Measurements from ENCODE around the gene PRXL2C. TPM values are rescaled to one million over a fixed set of nuclear protein-coding genes. Genes with fewer than 3 reads are reported as not detected.
A peak's percentile ranks its signal among the peaks of the same experiment; 100 is the strongest.

PRXL2C gene
- total and polyA plus RNA-seq, 2 of the 8 experiments (the other 6 are each of a cell fraction or from before 2014, with no cell fraction given): 2.8 to 7.3 TPM

DNA sequence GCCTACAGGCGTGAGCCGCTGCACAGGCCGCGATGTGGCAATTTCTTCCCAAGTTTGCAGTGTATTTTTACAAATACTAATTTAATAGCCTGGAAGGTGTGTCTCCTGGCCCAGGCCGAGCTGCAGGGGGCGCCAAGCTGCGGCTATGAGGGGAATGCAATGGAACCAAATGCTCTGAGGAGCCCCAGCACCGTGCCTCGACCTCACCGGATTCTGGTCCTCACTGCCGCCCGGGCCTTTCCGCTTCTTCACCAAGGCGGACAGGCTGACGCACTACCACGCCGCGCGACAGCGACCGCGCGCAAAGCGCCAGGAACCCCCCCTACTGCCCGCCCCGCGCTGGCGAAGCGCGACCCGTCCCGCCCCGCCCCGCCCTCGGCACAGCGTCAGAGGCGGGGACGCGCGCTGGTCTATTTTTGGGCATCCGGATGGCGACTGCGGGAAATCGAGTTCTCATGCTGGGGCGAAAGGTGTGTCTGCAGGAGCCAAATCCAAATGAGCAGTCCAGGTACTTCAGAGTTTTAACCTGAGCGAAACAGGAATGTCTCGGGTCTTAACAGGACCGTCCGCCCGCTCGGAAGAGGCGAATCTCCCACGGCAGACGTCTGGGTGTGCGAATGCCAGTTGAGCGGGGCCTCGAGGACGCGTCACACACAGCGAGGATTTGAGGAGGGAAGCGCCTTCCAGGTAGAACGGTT, 31.7 kb upstream of the PRXL2C start:
- CTCF ChIA-PET (ENCODE audit: partially characterized antibody): interaction anchor here (0.6 to 1.4 kb wide), 8 partner anchors 12 to 188 kb away, joined by 3 to 6 read pairs (median 4); no protein-coding TSS in a partner anchor
- TF ChIP-seq KDM4A (IDR thresholded peaks at IDR 0.05; ENCODE audit: low read depth, low read length, severe bottlenecking) (peak; percentile 65), JUND (IDR thresholded peaks at IDR 0.05; ENCODE audit: low read length) (no peak), CBX8 (IDR thresholded peaks at IDR 0.05; ENCODE audit: borderline replicate concordance, low read depth, low read length) (no peak), ASH2L (IDR thresholded peaks at IDR 0.05; ENCODE audit: low read length) (peak; percentile 61)
- TF ChIP-seq, protein P1, sequence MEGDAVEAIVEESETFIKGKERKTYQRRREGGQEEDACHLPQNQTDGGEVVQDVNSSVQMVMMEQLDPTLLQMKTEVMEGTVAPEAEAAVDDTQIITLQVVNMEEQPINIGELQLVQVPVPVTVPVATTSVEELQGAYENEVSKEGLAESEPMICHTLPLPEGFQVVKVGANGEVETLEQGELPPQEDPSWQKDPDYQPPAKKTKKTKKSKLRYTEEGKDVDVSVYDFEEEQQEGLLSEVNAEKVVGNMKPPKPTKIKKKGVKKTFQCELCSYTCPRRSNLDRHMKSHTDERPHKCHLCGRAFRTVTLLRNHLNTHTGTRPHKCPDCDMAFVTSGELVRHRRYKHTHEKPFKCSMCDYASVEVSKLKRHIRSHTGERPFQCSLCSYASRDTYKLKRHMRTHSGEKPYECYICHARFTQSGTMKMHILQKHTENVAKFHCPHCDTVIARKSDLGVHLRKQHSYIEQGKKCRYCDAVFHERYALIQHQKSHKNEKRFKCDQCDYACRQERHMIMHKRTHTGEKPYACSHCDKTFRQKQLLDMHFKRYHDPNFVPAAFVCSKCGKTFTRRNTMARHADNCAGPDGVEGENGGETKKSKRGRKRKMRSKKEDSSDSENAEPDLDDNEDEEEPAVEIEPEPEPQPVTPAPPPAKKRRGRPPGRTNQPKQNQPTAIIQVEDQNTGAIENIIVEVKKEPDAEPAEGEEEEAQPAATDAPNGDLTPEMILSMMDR (IDR thresholded peaks at IDR 0.05; ENCODE audit: control extremely low read depth in 1 of 3, insufficient read depth in 1 of 3, low read depth in 1 of 3, low read length in 3 of 3): peak; percentile 57 to 73 (median 68)
- TF ChIP-seq, protein P2, sequence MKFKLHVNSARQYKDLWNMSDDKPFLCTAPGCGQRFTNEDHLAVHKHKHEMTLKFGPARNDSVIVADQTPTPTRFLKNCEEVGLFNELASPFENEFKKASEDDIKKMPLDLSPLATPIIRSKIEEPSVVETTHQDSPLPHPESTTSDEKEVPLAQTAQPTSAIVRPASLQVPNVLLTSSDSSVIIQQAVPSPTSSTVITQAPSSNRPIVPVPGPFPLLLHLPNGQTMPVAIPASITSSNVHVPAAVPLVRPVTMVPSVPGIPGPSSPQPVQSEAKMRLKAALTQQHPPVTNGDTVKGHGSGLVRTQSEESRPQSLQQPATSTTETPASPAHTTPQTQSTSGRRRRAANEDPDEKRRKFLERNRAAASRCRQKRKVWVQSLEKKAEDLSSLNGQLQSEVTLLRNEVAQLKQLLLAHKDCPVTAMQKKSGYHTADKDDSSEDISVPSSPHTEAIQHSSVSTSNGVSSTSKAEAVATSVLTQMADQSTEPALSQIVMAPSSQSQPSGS (IDR thresholded peaks at IDR 0.05; ENCODE audit: low read length): no peak
- TF ChIP-seq, protein P3, sequence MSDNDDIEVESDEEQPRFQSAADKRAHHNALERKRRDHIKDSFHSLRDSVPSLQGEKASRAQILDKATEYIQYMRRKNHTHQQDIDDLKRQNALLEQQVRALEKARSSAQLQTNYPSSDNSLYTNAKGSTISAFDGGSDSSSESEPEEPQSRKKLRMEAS (IDR thresholded peaks at IDR 0.05): peak; percentile 49; the same call in 1 of the 2 replicates

More for the DNA sequence above, 31.7 kb upstream of the PRXL2C start:
- H3K4me3 ChIP-seq (ENCODE audit: extremely low read depth in 1 of 4, insufficient read depth in 2 of 4, low read depth in 3 of 4, low read length in 4 of 4): peak overlapping the region; percentile 79 to 86 (median 82)
- peak overlapping the region; percentile 83; the same call in 1 of the 2 replicates for H3K18ac ChIP-seq (ENCODE audit: extremely low read depth, low read length)
- no peak overlapping the region for H3K4ac ChIP-seq (replicated peaks; ENCODE audit: insufficient read length, low read depth, low read length)
- peak overlapping the region; percentile 80 for H4K5ac ChIP-seq (ENCODE audit: insufficient read length, low read depth, low read length)
- H3K14ac ChIP-seq (ENCODE audit: insufficient read length): no peak overlapping the region
- H3K23me2 ChIP-seq (ENCODE audit: low read depth, low read length): peaks cover 4% of the 10 kb centered on the region; the same call in 1 of the 2 replicates
- H2AFZ ChIP-seq (ENCODE audit: low read length): peak overlapping the region; percentile 97
- no peaks in the 10 kb centered on the region for H3K27me3 ChIP-seq (replicated peaks in 1 of 4; ENCODE audit: control insufficient read depth in 3 of 4, extremely low read depth in 1 of 4, insufficient read depth in 3 of 4, low read length in 3 of 4)
- H3K4me2 ChIP-seq (ENCODE audit: insufficient read depth in 1 of 2, low read depth in 2 of 2, low read length in 2 of 2): peak overlapping the region; percentile 78 to 91
- no peaks in the 10 kb centered on the region for H4K20me1 ChIP-seq (replicated peaks in 1 of 2; ENCODE audit: control insufficient read depth in 1 of 2, insufficient read depth in 2 of 2, low read length in 2 of 2)
- peak overlapping the region; percentile 49; the same call in 1 of the 2 replicates for H2BK5ac ChIP-seq (ENCODE audit: low read depth, low read length)
- DNase-seq (ENCODE audit: low read depth in 1 of 2, low spot score in 2 of 2) (peak; percentile 78 to 90), FAIRE-seq (peak; percentile 7)
- H3K36me3 ChIP-seq (ENCODE audit: control insufficient read depth in 2 of 4, insufficient read depth in 4 of 4, low read length in 3 of 4): no peaks in the 10 kb centered on the region; a peak in 1 of 8 replicates
- POLR2A ChIA-PET (ENCODE audit: partially characterized antibody): no interaction called here
- no peak overlapping the region for H4K91ac ChIP-seq (replicated peaks; ENCODE audit: insufficient read length, low read length)
- no peaks in the 10 kb centered on the region for H3K4me1 ChIP-seq (replicated peaks in 1 of 4; ENCODE audit: control insufficient read depth in 3 of 4, insufficient read depth in 4 of 4, low read length in 3 of 4)
- no peaks in the 10 kb centered on the region for H3K79me2 ChIP-seq (ENCODE audit: control insufficient read depth in 1 of 2, insufficient read depth in 2 of 2, low read length in 2 of 2)
- no peak overlapping the region for H3K56ac ChIP-seq (replicated peaks; ENCODE audit: insufficient read length, low read depth, low read length)
- H4K8ac ChIP-seq (ENCODE audit: extremely low read depth, insufficient read depth, low read length): peak overlapping the region; percentile 93
- peak overlapping the region in 3 of 4 experiments; percentile 51 to 74 (median 61); a peak in 6 of 7 replicates for H3K9ac ChIP-seq (replicated peaks in 1 of 4; ENCODE audit: extremely low read depth in 1 of 4, low read depth in 3 of 4, low read length in 3 of 4)
- H2BK20ac ChIP-seq (ENCODE audit: low read length): no peak overlapping the region
- no peaks in the 10 kb centered on the region for H3K79me1 ChIP-seq (ENCODE audit: low read depth, low read length)
- 6% methylated on average over 30 of the region's 62 CpGs; no CpG with 5 or more reads in 1 of the 2 experiments for WGBS, 2 experiments (ENCODE audit: extremely low coverage in 1 of 2, insufficient coverage in 1 of 2, insufficient read length in 1 of 2, insufficient replicate concordance in 2 of 2, low coverage in 1 of 2, low lambda C conversion rate in 2 of 2, missing lambda C conversion rate in 1 of 2)
- H3K23ac ChIP-seq (ENCODE audit: insufficient read length): no peak overlapping the region
- H2AK5ac ChIP-seq (ENCODE audit: low read depth, low read length): no peak overlapping the region
- H2BK15ac ChIP-seq (ENCODE audit: low read length): peak overlapping the region; percentile 40; the same call in 1 of the 2 replicates
- peaks cover 6% of the 10 kb centered on the region in 2 experiments; a peak in 3 of 4 replicates for H3K9me3 ChIP-seq (ENCODE audit: insufficient read depth in 2 of 2, low read depth in 1 of 2, low read length in 1 of 2)
- H2BK12ac ChIP-seq (ENCODE audit: low read depth, low read length): no peak overlapping the region
- H3K27ac ChIP-seq (ENCODE audit: low read depth, low read length): no peak overlapping the region; the same call in 1 of the 2 replicates
- peak overlapping the region; percentile 28 for H2BK120ac ChIP-seq (replicated peaks; ENCODE audit: low read depth, low read length)
